ENCODE results near the gene KCNK17. TPM values are rescaled to one million over a fixed set of nuclear protein-coding genes. Genes with fewer than 3 reads are reported as not detected.

Gene KCNK17
- total and polyA plus RNA-seq, 4 experiments from 2014 or later = not detected

DNA sequence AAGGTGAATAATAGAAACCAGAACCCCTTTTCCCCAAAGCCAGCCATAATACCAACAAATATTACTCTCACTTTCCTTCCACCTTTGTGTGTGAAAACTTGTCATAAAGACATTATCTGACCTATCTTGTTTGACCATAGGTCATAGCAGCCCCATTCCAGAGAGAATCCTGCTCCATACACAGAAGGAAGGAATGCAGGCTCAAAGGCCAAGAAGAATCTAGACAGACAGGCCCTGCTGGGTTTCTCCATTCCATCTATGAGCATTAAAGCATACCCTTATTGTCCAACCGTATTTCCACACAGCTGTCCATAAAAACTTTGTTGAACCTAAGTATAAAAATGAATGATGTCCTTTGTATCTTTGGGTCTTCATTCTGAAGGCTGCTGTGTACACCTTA lies 44.3 kb downstream of the KCNK17 start:
- no peaks in the 10 kb centered on the region for H3K36me3 ChIP-seq (ENCODE audit: insufficient read depth, low read length)
- ChIA-PET POLR2A (ENCODE audit: partially characterized antibody) (no interaction called here), CTCF (ENCODE audit: partially characterized antibody) (interaction anchor here (0.9 kb wide), 1 partner anchor 110 kb away, joined by 3 read pairs; no protein-coding TSS in a partner anchor)
- no peak for DNase-seq
- intact Hi-C loops (cut with micrococcal nuclease) = no loop called here
- H3K4me1 ChIP-seq (ENCODE audit: insufficient read depth, low read length) = no peaks in the 10 kb centered on the region
- no peak overlapping the region for H3K4me3 ChIP-seq (ENCODE audit: low read length in 2 of 2)
- H3K27me3 ChIP-seq (ENCODE audit: insufficient read depth, low read length) = no peaks in the 10 kb centered on the region
- Mint-ChIP-seq H3K4me1 (no peaks in the 10 kb centered on the region), H3K9me3 (no peaks in the 10 kb centered on the region), H3K4me3 (no peak overlapping the region), H3K27ac (no peak overlapping the region), H3K36me3 (no peaks in the 10 kb centered on the region), H3K27me3 (peaks cover 0 to 1% of the 10 kb centered on the region in 2 donors)
- no peak overlapping the region for H3K27ac ChIP-seq (ENCODE audit: low read depth, low read length)
- no peaks in the 10 kb centered on the region for H3K9me3 ChIP-seq (ENCODE audit: control insufficient read depth in 1 of 2, low read length in 2 of 2)

DNA sequence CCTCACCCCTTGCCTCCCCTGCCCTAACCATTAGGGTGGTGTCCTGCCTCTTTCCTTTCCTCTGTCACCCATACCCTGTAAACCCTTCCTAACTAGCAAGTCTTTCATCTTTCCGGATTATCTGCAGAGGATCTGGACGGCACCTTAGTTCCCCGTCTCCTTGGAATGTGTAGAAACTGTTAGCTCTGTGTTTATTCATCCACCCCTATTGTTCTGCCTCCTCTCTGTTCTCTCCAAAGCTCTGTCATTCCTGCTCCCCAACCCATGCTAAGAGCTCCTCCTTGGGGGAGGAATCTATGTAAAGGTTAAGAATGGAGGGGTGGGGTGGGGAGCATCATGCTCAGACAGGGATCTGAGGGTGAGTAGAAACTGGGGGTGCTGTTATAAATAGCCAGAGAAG lies 45.5 kb downstream of the KCNK17 start:
- Histone ChIP-seq H3K27me3 (ENCODE audit: insufficient read depth, low read length) (no peaks in the 10 kb centered on the region), H3K9me3 (ENCODE audit: control insufficient read depth in 1 of 2, low read length in 2 of 2) (no peaks in the 10 kb centered on the region), H3K4me1 (ENCODE audit: insufficient read depth, low read length) (no peaks in the 10 kb centered on the region), H3K27ac (ENCODE audit: low read depth, low read length) (no peak overlapping the region), H3K36me3 (ENCODE audit: insufficient read depth, low read length) (no peaks in the 10 kb centered on the region), H3K4me3 (ENCODE audit: low read length in 2 of 2) (no peak overlapping the region)
- no peaks in the 10 kb centered on the region for H3K9me3 Mint-ChIP-seq
- ChIA-PET CTCF (ENCODE audit: partially characterized antibody) (interaction anchor here (0.7 kb wide), 1 partner anchor 12 kb away, joined by 4 read pairs; no protein-coding TSS in a partner anchor), POLR2A (ENCODE audit: partially characterized antibody) (no interaction called here)
- intact Hi-C loops (cut with micrococcal nuclease) = no loop called here
- H3K36me3 Mint-ChIP-seq = no peaks in the 10 kb centered on the region
- H3K4me3 Mint-ChIP-seq = no peak overlapping the region
- H3K27ac Mint-ChIP-seq = no peak overlapping the region
- no peak for DNase-seq
- peaks cover 0 to 1% (median 0%) of the 10 kb centered on the region in 4 donors for H3K4me1 Mint-ChIP-seq
- peaks cover 3 to 5% of the 10 kb centered on the region in 2 donors for H3K27me3 Mint-ChIP-seq

DNA sequence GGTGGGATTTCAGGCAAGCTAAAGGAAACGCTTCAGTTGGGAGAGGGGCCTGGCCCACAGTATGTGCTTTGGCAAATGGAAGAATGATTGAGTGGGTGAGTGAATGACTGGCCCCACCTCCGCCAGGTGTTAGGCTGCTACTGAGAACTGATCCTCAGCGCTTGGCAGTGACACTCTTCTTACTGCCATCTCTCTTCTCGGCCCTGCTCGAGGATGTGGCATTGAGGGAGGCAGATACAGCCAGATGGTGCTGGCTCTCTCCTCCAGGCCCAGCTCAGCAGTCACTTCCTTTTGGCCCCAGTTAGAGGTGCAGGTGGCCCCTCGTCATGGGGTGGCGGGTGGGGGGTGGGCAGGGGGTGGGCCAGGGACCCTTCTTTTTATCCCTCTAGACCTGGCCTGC lies 46.0 kb downstream of the KCNK17 start:
- Mint-ChIP-seq H3K4me1 (peaks cover 0 to 1% (median 0%) of the 10 kb centered on the region in 4 donors), H3K36me3 (no peaks in the 10 kb centered on the region), H3K4me3 (no peak overlapping the region), H3K9me3 (no peaks in the 10 kb centered on the region), H3K27me3 (peaks cover 3 to 5% of the 10 kb centered on the region in 2 donors), H3K27ac (no peak overlapping the region)
- H3K4me1 ChIP-seq (ENCODE audit: insufficient read depth, low read length) = no peaks in the 10 kb centered on the region
- H3K9me3 ChIP-seq (ENCODE audit: control insufficient read depth in 1 of 2, low read length in 2 of 2) = no peaks in the 10 kb centered on the region
- CTCF ChIA-PET (ENCODE audit: partially characterized antibody) = interaction anchor here (0.7 kb wide), 1 partner anchor 12 kb away, joined by 4 read pairs; no protein-coding TSS in a partner anchor
- H3K4me3 ChIP-seq (ENCODE audit: low read length in 2 of 2) = no peak overlapping the region
- no peak overlapping the region for H3K27ac ChIP-seq (ENCODE audit: low read depth, low read length)
- intact Hi-C loops (cut with micrococcal nuclease) = no loop called here
- DNase-seq = no peak
- no peaks in the 10 kb centered on the region for H3K36me3 ChIP-seq (ENCODE audit: insufficient read depth, low read length)
- no peaks in the 10 kb centered on the region for H3K27me3 ChIP-seq (ENCODE audit: insufficient read depth, low read length)
- POLR2A ChIA-PET (ENCODE audit: partially characterized antibody) = no interaction called here

DNA sequence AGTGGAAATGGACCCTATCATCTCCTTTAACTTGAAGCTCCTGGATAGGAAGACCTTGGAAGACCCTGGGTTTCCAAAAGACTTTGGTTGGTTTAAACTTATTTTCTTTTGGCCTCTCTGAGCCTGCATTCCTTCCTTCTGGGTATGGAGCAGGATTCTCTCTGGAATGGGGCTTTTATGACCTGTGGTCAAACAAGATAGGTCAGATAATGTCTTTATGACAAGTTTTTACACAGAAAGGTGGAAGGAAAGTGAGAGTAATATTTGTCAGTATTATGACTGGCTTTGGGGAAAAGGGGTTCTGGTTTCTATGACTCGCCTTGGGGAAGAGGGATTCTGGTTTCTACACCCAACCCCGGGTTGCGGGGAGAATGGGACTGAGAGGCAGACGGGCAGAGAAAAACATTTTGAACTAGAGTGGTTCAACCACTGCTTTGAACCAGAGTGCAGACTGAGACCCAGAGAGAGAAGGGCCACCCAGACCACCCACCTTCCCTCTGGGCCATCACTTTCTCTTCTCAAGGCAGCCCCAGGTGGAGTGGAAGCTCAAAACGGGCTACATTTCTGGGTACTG lies 47.4 kb downstream of the KCNK17 start:
- no peak overlapping the region for H3K4me3 ChIP-seq (ENCODE audit: low read length in 2 of 2)
- no peaks in the 10 kb centered on the region for H3K27me3 ChIP-seq (ENCODE audit: insufficient read depth, low read length)
- Mint-ChIP-seq H3K9me3 (no peaks in the 10 kb centered on the region), H3K4me3 (no peak overlapping the region), H3K4me1 (peaks cover 0 to 1% (median 0%) of the 10 kb centered on the region in 4 donors), H3K36me3 (no peaks in the 10 kb centered on the region), H3K27me3 (peaks cover 5% of the 10 kb centered on the region in 2 donors), H3K27ac (no peak overlapping the region)
- H3K9me3 ChIP-seq (ENCODE audit: control insufficient read depth in 1 of 2, low read length in 2 of 2) = no peaks in the 10 kb centered on the region
- no peak for DNase-seq
- H3K36me3 ChIP-seq (ENCODE audit: insufficient read depth, low read length) = no peaks in the 10 kb centered on the region
- intact Hi-C loops (cut with micrococcal nuclease) = no loop called here
- H3K27ac ChIP-seq (ENCODE audit: low read depth, low read length) = no peak overlapping the region
- ChIA-PET CTCF (ENCODE audit: partially characterized antibody) (no interaction called here), POLR2A (ENCODE audit: partially characterized antibody) (no interaction called here)
- no peaks in the 10 kb centered on the region for H3K4me1 ChIP-seq (ENCODE audit: insufficient read depth, low read length)

DNA sequence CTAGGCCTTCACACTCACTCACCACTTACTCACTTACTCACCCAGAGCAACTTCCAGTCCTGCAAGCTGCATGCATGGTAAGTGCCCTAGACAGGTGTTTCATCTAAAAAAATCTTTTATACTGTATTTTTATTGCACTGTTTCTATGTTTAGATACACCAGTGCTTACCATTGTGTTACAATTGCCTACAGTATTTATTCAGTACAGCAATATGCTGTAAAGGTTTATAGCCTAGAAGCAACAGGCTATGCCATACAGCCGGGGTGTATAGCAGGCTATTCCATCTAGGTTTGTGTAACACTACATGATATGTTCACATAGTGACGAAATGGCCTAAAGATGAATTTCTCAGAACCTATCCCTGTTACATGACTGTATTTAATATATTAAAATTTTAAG lies 47.8 kb downstream of the KCNK17 start:
- no peak overlapping the region for H3K27ac ChIP-seq (ENCODE audit: low read depth, low read length)
- POLR2A ChIA-PET (ENCODE audit: partially characterized antibody) = no interaction called here
- H3K4me1 ChIP-seq (ENCODE audit: insufficient read depth, low read length) = no peaks in the 10 kb centered on the region
- no peaks in the 10 kb centered on the region for H3K27me3 ChIP-seq (ENCODE audit: insufficient read depth, low read length)
- H3K4me1 Mint-ChIP-seq = peaks cover 0 to 1% (median 0%) of the 10 kb centered on the region in 4 donors
- H3K36me3 Mint-ChIP-seq = no peaks in the 10 kb centered on the region
- CTCF ChIA-PET (ENCODE audit: partially characterized antibody) = no interaction called here
- no peaks in the 10 kb centered on the region for H3K9me3 Mint-ChIP-seq
- no peak overlapping the region for H3K27ac Mint-ChIP-seq
- no peaks in the 10 kb centered on the region for H3K36me3 ChIP-seq (ENCODE audit: insufficient read depth, low read length)
- H3K27me3 Mint-ChIP-seq = peaks cover 6 to 8% of the 10 kb centered on the region in 2 donors
- H3K4me3 ChIP-seq (ENCODE audit: low read length in 2 of 2) = no peak overlapping the region
- no peaks in the 10 kb centered on the region for H3K9me3 ChIP-seq (ENCODE audit: control insufficient read depth in 1 of 2, low read length in 2 of 2)
- H3K4me3 Mint-ChIP-seq = no peak overlapping the region
- intact Hi-C loops (cut with micrococcal nuclease) = no loop called here
- DNase-seq = no peak

DNA sequence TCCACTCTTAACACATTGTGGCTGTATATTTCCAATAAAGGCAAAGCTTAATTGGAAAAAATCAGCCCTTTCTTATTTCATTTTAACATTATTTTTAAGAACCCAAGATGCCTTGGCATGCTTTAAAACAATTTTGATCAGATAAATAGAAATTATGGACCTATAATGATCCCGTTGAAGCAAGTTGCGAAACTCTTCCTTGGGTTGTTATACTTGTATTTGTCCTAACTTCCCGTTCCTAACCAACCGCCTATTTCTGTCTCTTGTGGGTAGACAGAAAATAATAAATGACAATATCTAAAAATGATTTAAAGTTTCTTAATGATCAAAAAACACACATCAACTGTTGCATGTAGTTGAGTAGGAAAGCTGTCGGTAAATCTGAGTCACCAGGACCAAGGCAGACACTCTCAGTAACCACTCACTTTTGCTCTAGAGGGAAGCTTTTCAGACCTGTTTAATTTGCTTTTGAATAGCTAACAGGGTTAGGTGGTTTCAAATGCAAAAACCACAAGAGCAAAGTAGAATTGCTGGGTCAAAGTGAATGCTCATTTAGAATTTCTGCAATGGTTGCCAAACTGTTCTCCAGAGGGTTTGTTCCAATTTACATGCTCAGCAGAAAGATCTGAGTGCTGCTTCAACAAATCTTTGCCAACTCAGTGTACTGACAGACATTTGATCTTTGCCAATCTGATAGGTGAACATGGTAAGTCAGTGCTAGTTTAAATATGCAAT lies 50.7 kb downstream of the KCNK17 start:
- Mint-ChIP-seq H3K36me3 (no peaks in the 10 kb centered on the region), H3K4me3 (no peak overlapping the region), H3K27ac (no peak overlapping the region), H3K9me3 (no peaks in the 10 kb centered on the region), H3K27me3 (peaks cover 9 to 21% of the 10 kb centered on the region in 2 donors), H3K4me1 (peaks cover 0 to 1% (median 0%) of the 10 kb centered on the region in 4 donors)
- Histone ChIP-seq H3K27me3 (ENCODE audit: insufficient read depth, low read length) (peaks cover 4% of the 10 kb centered on the region), H3K27ac (ENCODE audit: low read depth, low read length) (no peak overlapping the region), H3K4me1 (ENCODE audit: insufficient read depth, low read length) (no peaks in the 10 kb centered on the region), H3K9me3 (ENCODE audit: control insufficient read depth in 1 of 2, low read length in 2 of 2) (no peaks in the 10 kb centered on the region), H3K4me3 (ENCODE audit: low read length in 2 of 2) (no peak overlapping the region), H3K36me3 (ENCODE audit: insufficient read depth, low read length) (no peaks in the 10 kb centered on the region)
- ChIA-PET POLR2A (ENCODE audit: partially characterized antibody) (no interaction called here), CTCF (ENCODE audit: partially characterized antibody) (interaction anchor here (0.8 to 1.3 kb wide), 2 partner anchors 96 to 97 kb away, joined by 3 read pairs; no protein-coding TSS in a partner anchor)
- intact Hi-C loops (cut with micrococcal nuclease) = no loop called here
- DNase-seq = no peak

DNA sequence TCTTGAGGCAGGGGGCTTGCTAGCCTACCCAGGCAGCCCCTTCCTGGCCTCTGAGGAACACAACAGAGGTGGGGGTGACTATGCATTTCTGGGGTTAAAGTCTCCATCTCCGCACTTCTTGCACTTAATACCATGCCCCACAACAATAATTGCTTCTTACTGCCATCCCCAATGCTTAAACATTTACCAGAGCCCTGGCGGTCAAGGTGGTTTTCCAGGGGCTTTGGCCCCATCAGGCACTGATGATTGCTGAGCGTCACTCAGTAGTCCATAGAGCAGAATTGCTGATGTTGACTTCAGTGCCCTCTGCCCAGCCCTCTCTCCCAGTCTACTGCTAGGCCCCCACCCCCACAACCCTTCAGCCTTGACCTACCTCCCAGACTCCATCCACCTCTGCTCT lies 52.5 kb downstream of the KCNK17 start:
- CTCF ChIA-PET (ENCODE audit: partially characterized antibody) = no interaction called here
- intact Hi-C loops (cut with micrococcal nuclease) = no loop called here
- DNase-seq = no peak
- Mint-ChIP-seq H3K27me3 (peaks cover 9 to 24% of the 10 kb centered on the region in 2 donors), H3K9me3 (no peaks in the 10 kb centered on the region), H3K4me3 (no peak overlapping the region), H3K4me1 (peaks cover 0 to 1% (median 0%) of the 10 kb centered on the region in 4 donors), H3K36me3 (no peaks in the 10 kb centered on the region), H3K27ac (no peak overlapping the region)
- POLR2A ChIA-PET (ENCODE audit: partially characterized antibody) = no interaction called here
- no peak overlapping the region for H3K27ac ChIP-seq (ENCODE audit: low read depth, low read length)
- H3K4me3 ChIP-seq (ENCODE audit: low read length in 2 of 2) = no peak overlapping the region
- H3K4me1 ChIP-seq (ENCODE audit: insufficient read depth, low read length) = no peaks in the 10 kb centered on the region
- H3K27me3 ChIP-seq (ENCODE audit: insufficient read depth, low read length) = peaks cover 4% of the 10 kb centered on the region
- H3K36me3 ChIP-seq (ENCODE audit: insufficient read depth, low read length) = no peaks in the 10 kb centered on the region
- no peaks in the 10 kb centered on the region for H3K9me3 ChIP-seq (ENCODE audit: control insufficient read depth in 1 of 2, low read length in 2 of 2)

All from CD4-positive, alpha-beta memory T cell (primary cell).